HuH-7.5 (cell line): Measurements from ENCODE around the gene PRPF6.
"Not testable (repeated sequence)": the region's sequence is repeated elsewhere in the genome, so short reads cannot be mapped to it uniquely, and the experiment has no call there.

ENCODE experiments used
- DNase-seq: peaks from one replicate; pipeline ENCODE4 v3.0.0; 2011; ENCODE audit warnings: low spot score

Gene PRPF6

DNA sequence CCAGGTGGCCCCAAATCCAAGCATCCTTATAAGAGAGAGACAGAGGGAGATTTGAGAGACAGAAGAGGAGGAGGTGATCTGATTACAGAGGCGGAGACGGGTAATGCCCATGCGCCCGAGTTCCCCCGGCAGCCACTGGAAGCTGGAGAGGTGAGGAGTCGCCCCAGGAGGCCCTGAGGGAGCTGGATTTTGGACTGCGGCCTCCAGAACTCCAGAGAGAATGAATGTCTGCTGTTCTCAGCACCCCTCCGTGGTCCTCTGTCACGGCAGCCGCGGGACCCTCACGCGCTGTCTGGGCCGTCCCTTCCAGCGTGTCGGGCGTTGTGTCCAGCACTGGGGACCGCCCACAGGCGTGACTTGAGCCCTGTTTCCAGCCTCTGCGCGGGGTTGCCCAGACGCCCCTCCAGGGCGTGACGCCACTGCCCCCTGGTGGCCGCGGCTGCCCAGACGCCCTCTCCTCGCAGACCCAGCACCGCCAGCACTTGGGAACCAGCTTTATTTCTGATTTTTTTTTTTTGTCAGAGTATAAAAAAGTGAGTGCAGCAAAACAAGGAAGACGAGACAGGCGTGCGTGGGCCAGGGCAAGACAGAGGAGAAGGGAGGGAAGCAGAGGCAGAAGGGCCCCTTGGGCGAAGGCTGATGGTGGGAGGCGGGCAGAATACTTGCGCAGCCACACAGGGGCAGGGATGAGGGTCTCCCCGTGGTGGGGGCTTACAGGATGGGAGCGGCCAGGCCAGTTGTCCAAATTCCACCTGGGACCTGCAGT, 7.1 kb upstream of the PRPF6 start:
- DNase-seq = peak; percentile 99

DNA sequence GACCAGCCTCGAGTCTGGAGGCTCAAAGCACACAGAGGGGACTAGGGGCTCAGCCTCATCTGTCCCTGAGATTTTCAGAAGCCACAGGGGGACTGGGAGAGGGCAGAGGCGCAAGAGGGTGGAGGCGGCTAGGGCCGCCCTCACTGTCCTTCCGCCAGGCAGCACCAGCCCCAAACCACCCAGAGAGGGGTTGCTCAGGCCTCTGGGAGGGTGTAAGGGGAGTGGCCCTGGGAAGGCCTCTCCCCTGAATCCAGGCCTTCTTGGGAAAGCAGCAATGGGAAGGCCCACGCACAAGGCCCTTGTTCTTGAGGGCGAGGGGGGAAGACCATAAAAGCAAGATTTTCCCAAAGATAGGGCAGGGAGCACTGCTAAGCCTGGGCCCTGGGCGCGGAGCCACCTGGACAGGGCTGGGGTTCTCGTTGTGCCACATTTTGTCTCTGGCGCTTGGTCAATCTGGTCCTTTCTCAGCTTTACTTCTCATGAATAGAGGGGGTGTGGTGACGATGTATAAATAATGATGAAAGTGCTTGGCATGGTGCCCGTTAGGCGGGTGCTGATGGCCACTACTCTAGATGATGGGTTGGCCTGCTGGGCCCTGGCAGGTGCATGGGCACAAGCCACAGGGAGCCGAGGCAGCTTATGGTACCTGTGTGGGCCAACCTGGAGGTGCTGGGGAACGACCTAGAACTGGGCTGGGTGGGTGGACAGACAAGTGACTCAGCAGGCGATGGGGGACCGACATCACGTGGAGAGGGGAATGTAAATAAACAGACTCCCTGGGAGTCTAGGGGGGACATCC, 6.3 kb upstream of the PRPF6 start:
- peak; percentile 22 for DNase-seq

DNA sequence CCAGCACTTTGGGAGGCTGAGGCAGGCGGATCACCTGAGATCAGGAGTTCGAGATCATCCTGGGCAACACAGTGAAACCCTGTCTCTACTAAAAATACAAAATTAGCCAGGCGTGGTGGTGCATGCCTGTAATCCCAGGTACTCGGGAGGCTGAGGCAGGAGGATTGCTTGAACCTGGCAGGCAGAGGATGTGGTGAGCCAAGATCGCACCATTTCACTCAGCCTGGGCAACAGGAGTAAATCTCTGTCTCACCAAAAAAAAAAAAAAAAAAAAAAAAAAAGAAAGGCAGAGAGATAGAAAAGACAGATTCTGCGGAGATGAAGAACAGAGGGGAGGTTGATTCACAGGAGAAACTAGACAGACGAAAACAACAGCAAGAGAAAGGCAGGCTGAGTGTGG, 4.4 kb upstream of the PRPF6 start:
- not testable (repeated sequence) for DNase-seq

DNA sequence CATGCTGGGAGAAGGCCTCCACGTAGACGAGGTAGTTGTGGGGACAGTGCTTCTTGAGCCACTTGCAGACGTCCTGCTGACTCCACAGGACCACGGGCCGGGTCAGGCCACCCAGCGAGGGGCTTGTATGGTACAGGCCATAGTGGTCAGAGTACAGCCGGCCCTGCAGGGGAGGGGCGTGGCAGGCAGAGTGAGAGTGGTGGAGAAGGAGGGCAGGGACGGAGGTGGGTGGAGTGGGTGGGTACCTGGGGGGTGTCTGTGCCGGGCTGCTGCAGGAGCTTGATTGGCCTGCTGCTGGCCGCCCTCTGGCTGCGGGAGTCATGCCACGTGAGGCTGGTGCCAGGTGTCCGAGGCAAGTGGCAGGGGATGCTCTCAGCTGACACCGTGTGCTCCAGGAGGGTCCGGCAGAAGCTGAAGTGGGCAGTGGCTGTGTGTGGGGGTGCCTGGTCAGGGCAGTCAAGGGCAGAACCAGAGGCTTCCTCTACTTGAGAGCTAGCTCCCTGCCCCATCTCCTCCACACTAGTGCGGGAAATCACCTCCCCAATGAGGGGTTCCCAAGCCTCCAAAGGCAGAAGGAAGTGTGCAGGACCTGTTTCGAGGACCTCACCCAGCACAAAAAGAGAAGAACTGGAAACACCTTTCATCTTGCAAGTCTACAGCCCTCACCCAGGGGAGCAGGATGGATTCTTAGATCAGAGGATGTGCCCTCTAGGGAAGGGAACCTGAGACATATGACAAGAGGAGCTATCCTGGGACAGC, 3.8 kb upstream of the PRPF6 start:
- no peak for DNase-seq

DNA sequence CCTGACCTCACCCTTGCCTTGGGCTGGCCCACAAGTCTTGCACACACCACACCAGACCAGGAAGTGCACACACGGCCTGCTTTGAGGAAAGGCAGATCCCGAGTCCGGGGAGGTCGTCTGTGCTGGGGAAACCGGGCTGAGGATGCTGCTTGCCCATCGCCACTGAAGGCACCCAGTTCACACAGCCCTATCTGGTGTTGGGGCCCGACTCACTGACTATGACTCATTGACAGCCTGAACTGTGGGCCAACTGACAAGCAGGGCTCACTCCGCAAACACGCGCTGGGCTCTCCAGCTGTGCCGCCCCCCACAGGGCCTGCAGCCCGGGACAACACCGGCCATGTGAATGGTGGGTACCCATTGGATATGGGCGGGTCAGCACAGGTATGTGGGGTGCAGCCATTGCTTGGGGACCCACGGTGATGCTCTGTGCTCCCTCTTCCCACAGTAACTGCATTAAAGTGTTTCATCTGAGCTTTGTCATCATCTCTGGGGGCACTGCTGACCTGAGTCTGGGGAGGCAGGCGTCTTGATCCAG, 3.1 kb upstream of the PRPF6 start:
- peak; percentile 27 for DNase-seq

DNA sequence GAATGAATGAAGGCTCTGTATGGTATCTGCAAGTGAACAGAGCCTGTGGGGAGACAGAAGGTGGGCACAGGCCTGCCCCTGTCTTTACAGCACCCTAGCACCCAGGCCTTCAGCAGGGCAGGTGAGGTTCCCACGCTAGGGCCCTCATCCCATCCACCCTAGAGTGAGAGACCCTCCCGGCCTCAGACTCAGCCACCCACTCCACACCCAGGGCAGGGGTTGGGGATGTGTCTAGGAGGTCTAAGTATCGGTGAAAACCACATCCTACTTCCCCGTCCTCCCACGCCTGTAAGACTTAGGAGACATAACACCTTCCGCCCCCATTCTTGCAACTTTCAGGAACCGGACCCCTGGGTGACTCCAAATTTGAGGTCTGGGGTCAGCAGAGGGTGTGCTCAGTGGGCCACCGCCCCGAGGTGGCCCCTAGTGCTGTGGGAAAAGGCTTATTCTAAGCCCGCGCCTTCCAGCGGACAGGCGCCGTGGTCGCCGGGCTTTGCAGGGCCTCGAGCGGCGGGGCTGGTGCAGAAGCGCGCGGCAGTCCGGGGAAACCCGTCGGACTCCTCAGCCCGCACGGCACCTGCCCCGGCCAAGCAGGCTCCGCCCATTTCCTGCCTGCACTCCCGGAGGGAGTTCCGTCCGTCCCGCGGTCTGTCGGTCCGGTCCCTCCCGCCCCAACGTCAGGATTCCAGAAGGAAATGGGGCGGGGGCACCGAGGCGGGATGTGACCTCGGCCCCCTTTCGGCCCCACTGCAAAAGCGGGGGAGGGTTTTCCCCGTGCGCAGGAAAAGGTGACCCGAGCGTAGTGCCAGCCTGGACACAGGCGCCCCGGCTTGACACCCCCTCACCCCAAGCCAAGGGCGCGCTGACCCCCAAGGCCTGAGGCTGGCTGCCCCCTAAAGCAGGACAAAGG, 2.4 kb upstream of the PRPF6 start:
- peak; percentile 89 for DNase-seq

DNA sequence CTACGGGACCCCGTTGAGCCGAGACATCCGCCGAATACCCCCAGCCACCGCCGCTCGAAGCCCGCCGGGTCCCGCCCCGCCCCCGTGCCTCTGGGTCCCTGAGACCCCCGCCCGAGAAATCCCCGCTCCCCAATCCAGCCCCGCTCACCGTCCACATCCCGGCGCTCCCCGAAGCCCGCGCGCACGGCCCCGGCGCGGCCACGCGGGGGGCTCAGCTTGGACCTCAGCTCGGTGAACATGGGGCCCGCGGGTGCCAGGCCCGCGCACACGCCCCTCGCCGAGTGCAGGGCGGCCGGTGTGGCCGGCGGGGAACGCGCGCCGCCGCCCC, 1.7 kb upstream of the PRPF6 start:
- DNase-seq = peak; percentile 43

DNA sequence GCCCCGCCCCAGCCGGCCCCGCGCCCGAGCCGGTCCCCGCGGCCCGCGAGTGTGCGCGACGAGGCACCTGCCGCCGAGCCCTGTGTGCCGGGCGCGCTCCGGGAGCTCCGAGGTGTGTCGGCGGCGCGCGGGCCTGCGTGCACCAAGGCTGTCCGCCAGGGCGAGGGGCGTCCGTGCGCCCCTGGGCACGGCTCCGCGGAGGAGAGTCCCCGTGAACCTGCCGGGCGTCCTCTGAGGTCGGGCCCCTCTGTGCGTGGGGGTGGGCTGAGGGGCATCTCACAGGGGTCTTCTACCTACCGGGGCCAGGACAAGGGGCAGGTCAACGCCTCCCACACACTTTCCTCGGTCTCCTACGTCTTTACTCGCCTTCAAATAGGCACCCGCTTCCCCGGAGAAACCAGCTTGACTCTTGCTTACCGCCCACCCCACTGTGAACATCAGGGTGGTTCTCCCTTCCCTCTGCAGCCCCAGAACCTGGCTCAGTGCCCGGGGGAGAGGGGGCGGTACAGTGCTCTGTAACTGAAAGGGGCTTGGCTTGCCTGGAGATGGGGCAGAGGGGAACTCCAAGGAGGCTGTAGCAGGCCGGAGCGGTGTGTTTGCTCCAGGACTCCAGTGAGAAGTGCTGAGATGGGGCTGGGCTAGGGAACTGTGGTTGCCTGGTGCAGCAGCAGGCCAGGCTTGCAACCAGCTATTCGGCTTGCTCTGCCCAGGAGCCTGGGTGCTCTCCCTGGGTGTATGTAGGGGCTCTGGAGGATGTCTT, 1.2 kb upstream of the PRPF6 start, which contains the start of gene SAMD10:
Gene SAMD10, minus strand, starts transcription at position 86 of the 760 bp plus-strand sequence. CDS start 175 bp downstream, outside the sequence.
- peak; percentile 83 for DNase-seq

DNA sequence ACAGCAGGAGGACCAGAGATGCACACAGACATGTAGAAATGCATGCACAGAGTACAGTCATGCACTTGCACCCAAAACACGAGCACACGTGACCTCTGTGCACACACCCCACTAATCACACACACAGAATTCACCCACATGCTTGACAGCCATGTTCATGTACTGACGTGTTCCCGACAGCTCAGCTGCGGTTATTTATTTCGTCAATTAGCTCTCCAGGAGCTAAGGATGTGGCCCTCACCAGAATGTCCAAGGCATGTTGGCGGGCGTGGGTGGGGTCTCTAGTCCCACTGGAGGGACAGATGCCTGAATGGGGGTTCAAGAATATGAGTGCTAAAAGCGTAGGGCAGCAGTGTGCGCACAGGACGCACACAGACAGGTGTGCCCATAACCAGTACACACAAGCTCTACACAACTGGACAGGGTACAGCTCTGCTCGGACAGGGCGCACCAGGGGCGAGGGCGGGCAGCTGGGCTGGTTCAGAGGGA, 571 bp upstream of the PRPF6 start:
- no peak for DNase-seq

DNA sequence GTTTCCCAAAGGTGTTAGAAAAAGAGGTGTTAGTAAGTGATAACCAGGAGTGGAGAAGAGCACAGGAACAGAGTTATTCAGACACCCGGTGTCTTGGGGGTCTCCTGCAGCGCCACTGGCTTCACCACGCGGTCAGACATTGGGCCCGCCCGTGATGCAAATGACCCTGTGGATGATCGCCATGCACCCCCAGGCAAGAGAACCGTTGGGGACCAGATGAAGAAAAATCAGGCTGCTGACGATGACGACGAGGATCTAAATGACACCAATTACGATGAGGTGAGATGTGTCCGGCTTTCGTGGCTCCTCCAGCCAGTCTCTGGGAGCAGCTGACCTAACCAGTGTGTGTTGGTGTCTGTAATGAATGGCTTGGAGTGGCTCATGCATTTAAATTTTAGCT, 2.0 kb downstream of the PRPF6 start:
- DNase-seq = no peak

DNA sequence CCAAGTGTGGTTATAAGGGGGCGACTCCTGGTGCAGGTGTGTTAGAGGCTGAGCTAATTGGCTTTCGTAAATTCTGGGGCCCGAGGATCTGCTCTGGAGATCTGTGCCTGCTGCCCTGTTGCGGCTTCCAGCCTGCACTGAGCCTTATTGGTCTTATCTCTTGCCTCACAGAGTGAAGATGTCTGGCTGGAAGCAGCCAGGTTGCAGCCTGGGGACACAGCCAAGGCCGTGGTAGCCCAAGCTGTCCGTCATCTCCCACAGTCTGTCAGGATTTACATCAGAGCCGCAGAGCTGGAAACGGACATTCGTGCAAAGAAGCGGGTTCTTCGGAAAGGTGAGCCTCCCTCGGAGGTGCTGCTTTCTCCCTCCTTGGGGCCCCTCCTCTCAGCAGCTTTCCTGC, 20.0 kb downstream of the PRPF6 start:
- no peak for DNase-seq

DNA sequence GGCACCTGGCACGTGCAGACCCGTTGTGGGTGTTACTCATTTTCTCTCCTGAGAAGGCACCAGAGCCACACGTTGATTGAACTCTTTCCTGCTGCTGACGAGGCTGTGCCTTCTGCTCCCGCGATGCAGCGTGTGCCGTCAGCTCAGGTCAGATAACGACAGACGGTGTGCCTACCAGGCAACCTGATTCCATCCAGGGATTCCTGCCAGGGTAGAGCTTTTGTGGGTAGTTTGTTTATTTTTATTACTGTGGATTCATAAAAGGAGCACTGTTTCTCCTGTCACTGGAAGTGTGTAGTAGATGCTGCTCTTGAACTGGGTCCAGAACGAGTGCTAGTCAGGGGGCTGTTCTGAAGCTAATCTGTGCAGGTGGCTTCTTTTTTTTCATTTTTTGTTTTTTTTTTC, 20.7 kb downstream of the PRPF6 start:
- DNase-seq = no peak

DNA sequence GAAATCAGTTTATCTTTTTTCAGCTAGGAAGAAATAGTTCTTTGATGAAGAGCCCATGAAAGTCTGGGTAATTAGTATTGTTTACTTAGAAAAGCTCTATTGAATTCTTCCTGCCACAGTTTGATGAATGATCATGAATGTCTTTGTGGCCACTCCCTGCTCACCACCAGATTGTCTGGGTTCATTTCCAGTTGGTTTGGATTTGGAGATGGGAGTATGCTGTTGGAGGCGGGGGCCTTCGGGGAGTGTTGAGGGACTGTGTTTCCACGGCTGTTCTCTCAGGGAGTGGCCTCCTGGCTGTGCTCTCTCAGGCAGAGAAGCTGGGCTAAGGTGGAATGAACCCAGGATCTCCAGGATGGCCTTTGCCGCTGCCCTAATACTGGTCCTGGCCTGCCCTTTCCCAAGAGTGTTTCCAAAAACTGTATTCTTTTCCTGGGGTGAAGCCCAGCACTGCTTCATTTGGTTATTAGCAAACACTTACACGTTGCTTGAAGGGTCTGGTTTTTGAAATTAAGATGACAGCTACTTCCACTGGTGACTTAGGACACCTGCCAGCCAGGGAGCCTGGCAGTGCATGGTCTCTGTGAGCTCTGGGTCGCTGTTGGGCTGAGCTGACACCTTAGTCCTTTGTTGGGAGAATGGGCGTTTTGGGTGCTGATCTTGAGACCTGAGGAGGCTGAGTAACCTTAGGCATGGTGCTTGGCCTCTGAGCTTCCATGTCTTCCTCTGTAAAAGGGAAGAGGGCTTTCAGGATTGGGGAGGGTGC, 23.2 kb downstream of the PRPF6 start:
- DNase-seq = no peak

DNA sequence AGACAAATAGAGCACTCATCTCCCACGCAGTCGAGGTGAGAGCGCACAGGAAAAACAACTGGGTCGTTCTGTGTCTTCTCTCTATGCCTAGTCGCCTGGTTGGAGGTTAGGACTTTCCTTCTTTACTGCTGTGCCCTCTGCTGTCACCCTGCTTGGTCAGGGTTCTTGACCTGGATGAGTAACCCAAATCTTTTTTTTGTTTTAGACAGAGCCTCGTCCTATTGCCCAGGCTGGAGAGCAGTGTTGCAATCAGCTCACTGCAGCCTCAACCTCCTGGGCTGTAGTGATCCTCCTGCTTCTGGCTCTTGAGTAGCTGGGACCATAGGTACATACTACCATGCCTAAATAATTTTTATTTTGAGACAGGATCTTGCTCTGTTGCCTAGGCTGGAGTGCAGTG, 24.5 kb downstream of the PRPF6 start:
- DNase-seq = no peak

DNA sequence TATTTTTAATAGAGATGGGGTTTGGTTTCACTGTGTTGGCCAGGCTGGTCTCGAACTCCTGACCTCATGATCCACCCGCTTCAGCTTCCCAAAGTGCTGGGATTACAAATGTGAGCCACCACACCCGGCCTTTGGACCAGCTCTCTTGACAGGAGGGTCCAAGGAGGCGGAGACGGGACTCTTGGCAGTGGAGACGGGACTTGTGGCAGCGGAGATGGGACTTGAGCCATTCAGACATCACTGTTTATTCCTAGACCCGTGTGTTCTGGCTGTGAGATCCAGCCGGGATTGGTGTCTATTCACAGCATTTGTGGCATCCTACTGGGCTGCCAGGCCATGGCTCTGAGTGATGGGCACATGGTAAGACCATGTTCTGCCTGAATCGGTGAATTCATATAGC, 25.6 kb downstream of the PRPF6 start:
- DNase-seq = no peak

DNA sequence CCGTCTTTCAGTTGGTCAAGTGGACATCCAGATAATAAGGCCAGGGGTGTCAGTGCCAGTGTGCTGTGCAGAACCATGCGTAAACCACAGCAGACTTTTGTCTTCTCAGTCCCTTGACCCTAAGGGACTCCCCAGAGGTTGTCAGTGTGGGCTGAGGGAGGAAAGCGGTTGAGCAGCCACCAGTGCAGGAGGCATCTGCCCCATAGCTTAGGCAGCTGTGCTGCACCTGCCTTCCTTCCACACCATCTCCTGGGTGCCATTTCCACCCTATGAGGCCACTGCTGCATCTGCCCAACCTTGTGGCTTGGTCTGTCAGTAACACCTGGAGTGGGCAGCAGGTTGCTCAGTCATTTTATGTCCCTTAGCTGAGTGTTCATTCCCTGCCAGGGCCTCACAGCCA, 26.0 kb downstream of the PRPF6 start:
- no peak for DNase-seq

DNA sequence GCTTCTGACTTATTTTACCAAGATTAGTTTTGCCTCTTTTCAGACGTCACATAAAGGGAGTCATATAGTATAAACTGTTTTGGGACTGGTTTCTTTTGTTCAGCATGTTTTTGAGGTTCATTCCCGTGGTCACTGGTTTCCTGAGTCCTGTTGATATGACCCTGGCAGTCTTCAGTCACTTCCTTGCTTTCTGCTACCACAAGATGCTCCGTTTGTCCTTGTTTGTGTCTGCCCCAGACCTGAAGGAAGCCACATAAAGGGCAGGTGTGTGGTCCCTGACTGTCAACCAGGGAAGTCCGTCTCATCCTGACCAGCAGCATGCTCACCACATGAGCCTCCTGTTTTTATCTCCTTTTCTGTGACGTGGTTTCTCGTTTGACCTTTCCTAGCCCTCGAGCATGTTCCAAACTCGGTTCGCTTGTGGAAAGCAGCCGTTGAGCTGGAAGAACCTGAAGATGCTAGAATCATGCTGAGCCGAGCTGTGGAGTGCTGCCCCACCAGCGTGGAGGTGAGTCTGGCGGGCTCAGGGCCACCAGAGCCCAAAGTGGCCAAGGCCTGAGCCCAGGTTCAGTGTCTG, 29.0 kb downstream of the PRPF6 start:
- no peak for DNase-seq

DNA sequence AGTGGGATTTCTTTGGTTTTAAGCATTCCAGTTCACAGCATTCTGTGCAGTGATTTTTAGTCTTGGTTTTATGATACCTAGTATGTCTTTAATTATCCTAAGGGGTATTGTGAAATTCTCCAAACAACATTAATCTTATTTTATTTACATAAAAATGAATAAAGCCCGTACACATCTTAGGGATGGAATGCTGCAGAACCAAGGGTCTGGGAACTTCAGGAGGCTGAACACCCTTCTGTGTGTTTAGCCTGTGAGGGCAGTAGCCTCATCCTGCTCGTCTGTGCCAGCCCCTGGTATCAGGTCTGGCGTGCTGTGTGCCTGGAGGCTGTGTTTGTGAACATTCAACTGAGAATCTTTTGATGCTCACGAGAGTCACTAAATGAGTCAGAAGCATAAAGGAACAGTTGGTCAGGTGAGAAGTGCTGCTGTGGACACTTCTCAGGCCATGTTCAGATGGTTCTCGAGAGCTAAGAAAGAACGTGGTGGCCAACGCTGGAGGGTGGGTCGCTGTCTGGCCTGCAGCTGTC, 29.8 kb downstream of the PRPF6 start:
- DNase-seq = no peak

DNA sequence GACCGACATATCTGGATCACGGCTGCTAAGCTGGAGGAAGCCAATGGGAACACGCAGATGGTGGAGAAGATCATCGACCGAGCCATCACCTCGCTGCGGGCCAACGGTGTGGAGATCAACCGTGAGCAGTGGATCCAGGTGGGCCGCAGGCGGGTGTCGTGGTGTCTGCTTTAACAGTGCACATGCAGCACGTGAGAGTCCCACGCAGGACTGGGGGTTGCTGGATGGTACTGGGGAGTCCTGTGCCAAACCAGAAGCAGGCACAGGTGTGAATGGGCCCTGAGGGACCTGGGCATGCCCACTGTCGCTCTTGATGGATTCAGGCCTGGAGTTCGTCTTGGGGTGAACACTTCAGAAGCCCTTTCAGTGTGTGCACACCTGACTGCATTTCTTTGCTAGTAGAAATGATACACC, 30.4 kb downstream of the PRPF6 start:
- no peak for DNase-seq
